SK-N-MC (cell line): ENCODE data around the gene GALK2.

Experiments used
- EZH2 ChIP-seq: fragments of 200-600 bp; sonication (generic); IDR thresholded peaks from one replicate; pipeline ENCODE4 v1.6.1; 2017; ENCODE audit warnings: antibody characterized with exemption
- POLR2AphosphoS5 ChIP-seq: IDR thresholded peaks from 2 replicates; pipeline ENCODE4 v1.6.1; 2012; ENCODE audit warnings: mild to moderate bottlenecking, low read depth, low read length, borderline replicate concordance

- no peak for TF ChIP-seq EZH2
- TF ChIP-seq POLR2AphosphoS5, result no peak
Observed at GRCh38 chr15:49331951-49332350, 161.9 kb downstream of the GALK2 start.
